ENCODE measurements around the gene GSC2. TPM values are rescaled to one million over a fixed set of nuclear protein-coding genes. Genes with fewer than 3 reads are reported as not detected.

GSC2 gene
- total and polyA plus RNA-seq, 9 of the 15 experiments (the other 6 are each of a cell fraction or from before 2014, with no cell fraction given): not detected

- TF ChIP-seq, protein P1, sequence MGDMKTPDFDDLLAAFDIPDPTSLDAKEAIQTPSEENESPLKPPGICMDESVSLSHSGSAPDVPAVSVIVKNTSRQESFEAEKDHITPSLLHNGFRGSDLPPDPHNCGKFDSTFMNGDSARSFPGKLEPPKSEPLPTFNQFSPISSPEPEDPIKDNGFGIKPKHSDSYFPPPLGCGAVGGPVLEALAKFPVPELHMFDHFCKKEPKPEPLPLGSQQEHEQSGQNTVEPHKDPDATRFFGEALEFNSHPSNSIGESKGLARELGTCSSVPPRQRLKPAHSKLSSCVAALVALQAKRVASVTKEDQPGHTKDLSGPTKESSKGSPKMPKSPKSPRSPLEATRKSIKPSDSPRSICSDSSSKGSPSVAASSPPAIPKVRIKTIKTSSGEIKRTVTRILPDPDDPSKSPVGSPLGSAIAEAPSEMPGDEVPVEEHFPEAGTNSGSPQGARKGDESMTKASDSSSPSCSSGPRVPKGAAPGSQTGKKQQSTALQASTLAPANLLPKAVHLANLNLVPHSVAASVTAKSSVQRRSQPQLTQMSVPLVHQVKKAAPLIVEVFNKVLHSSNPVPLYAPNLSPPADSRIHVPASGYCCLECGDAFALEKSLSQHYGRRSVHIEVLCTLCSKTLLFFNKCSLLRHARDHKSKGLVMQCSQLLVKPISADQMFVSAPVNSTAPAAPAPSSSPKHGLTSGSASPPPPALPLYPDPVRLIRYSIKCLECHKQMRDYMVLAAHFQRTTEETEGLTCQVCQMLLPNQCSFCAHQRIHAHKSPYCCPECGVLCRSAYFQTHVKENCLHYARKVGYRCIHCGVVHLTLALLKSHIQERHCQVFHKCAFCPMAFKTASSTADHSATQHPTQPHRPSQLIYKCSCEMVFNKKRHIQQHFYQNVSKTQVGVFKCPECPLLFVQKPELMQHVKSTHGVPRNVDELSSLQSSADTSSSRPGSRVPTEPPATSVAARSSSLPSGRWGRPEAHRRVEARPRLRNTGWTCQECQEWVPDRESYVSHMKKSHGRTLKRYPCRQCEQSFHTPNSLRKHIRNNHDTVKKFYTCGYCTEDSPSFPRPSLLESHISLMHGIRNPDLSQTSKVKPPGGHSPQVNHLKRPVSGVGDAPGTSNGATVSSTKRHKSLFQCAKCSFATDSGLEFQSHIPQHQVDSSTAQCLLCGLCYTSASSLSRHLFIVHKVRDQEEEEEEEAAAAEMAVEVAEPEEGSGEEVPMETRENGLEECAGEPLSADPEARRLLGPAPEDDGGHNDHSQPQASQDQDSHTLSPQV (IDR thresholded peaks at IDR 0.05): no peak
- no peak for TF ChIP-seq ZNF12 (CRISPR knock-in tag; IDR thresholded peaks at IDR 0.05)
- no peak for TF ChIP-seq EZH2 (IDR thresholded peaks at IDR 0.05; ENCODE audit: borderline replicate concordance, low read depth, low read length)
- TF ChIP-seq KHSRP (IDR thresholded peaks at IDR 0.05): no peak
- no peak for TF ChIP-seq POU5F1 (IDR thresholded peaks at IDR 0.05; ENCODE audit: borderline replicate concordance, low read depth, low read length, partially characterized antibody)
- 0 out of 2 replicates have a peak, but pooled peaks have one; percentile 4 for TF ChIP-seq PYGO2 (tag; IDR thresholded peaks at IDR 0.05)
- TF ChIP-seq NONO (IDR thresholded peaks at IDR 0.05; ENCODE audit: low read depth in 2 of 2, low read length in 1 of 2): no peak
- no peak for TF ChIP-seq HCFC1 (IDR thresholded peaks at IDR 0.05; ENCODE audit: low read depth, low read length)
- no peak for TF ChIP-seq ID3 (CRISPR knock-in tag; IDR thresholded peaks at IDR 0.05)
- TF ChIP-seq ID3 (tag; IDR thresholded peaks at IDR 0.05): no peak
- no peak for TF ChIP-seq NR4A1 (CRISPR knock-in tag; IDR thresholded peaks at IDR 0.05)
- TF ChIP-seq NR4A1 (tag; IDR thresholded peaks at IDR 0.05): peak; percentile 30; the same call in 1 of the 2 replicates
- TF ChIP-seq RBBP5 (IDR thresholded peaks at IDR 0.05; ENCODE audit: borderline replicate concordance, insufficient read depth, low read length, poor library complexity, severe bottlenecking): no peak
- no peak for TF ChIP-seq MTF1 (CRISPR knock-in tag; IDR thresholded peaks at IDR 0.05; ENCODE audit: borderline replicate concordance)
- no peak for TF ChIP-seq TRIM28 (IDR thresholded peaks at IDR 0.05)
- no peak for TF ChIP-seq HMGN3 (IDR thresholded peaks at IDR 0.05; ENCODE audit: borderline replicate concordance, extremely low read depth, insufficient read length, low read depth, low read length)
- TF ChIP-seq YY1 (IDR thresholded peaks at IDR 0.05; ENCODE audit: borderline replicate concordance in 1 of 3, control insufficient read depth in 1 of 3, extremely low read depth in 1 of 3, insufficient read depth in 3 of 3, insufficient read length in 1 of 3, insufficient replicate concordance in 2 of 3, low read depth in 1 of 3, low read length in 2 of 3): no peak
- no peak for TF ChIP-seq NFATC3 (IDR thresholded peaks at IDR 0.05)
Observed at GRCh38 chr22:19172213-19173046, 22.3 kb upstream of the GSC2 start (continued).

Data from K562 (cell line).